ENCODE data around the gene CCDC85B.

CCDC85B gene

DNA sequence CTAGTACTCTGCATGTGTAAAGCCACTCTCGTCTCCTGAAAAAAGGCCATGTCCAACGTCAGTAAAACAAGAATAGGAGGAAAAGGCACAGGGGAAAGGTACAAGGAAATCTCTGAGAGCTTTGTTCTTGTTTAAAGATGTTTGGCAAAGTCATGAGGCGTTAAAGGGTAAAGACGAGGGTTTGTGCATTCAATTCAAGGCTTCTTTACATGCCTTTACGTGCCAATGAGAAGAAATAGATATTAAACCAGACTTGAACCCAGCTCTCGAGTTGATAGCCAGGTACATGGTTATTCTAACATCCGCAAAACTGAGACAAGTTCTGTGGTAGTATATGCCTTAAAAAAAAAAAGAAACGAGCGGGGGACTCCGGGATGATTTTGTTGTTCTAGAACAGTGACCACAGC is 31.8 kb upstream of the CCDC85B start:
- TF ChIP-seq CTCF (IDR thresholded peaks at IDR 0.05; ENCODE audit: low read depth, low read length), result no peak
- peak overlapping the region; percentile 91 for H3K4me3 ChIP-seq (ENCODE audit: low read depth, low read length)

DNA sequence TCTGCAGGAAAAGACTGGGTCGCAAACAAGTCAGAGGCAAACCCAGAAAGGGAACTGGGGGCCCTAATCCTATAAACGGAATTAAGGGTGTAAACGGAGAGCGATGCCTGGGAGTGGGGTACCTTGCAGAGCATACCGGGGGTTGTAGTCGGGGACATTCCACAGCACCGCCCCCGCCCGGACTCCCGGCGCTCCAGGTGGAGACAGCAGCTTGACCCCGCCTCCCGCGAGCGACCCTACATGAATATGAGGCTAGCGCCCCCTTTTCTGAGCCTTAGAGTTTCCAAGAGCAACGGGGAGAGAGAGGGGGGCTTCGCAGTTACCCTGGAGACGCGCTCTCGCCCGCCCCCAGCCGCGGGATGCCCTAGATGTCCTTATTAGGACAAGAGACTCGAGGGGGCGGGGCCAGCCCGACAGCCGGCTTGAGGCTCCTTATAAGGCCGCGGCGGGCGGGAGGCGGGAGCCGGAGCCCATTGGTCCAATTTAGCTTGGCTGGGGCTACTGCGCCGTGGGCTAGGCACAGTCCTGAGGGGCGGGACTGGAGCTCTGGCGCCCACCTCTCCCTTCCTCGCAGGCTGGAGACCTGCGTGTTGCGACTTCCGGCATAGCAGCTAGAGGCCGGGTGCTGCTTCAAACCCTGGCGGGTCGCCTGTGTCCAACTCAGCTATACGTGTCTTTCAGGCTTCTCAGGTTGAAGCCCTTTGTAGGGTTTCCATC is 31.2 kb upstream of the CCDC85B start:
- H3K4me3 ChIP-seq (ENCODE audit: low read depth, low read length), result peak overlapping the region; percentile 91

GRCh38 chr11:65859812-65860277 is 30.6 kb upstream of the CCDC85B start:
- TF ChIP-seq CTCF (IDR thresholded peaks at IDR 0.05; ENCODE audit: low read depth, low read length), result no peak
- H3K4me3 ChIP-seq (ENCODE audit: low read depth, low read length), result peak overlapping the region; percentile 91

More for the DNA sequence above, 31.2 kb upstream of the CCDC85B start:
- no peak for TF ChIP-seq CTCF (IDR thresholded peaks at IDR 0.05; ENCODE audit: low read depth, low read length)

GRCh38 chr11:65860278-65861164 is 30.0 kb upstream of the CCDC85B start, which contains the start of gene MUS81:
Gene MUS81 (plus strand): TSS chr11:65860433. CDS start chr11:65860754, 321 bp downstream.
- TF ChIP-seq CTCF (IDR thresholded peaks at IDR 0.05; ENCODE audit: low read depth, low read length), result peak; percentile 73
- H3K4me3 ChIP-seq (ENCODE audit: low read depth, low read length), result peak within 1 kb of the TSS; percentile 91

DNA sequence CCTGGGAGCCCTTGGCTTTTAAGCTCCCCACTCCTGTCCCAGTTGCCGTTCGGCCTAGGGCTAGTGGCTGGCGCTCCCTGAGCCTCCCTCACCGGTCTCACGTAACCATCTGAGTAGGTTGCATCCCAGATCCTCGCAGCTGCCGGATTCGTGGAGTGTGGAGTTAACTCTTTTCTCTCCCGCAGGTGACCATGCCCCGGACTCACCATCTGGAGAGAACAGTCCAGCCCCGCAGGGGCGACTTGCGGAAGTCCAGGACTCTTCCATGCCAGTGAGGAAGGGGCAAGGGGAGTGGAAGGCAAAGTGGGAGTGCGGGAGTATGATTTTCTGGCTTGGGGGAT is 29.3 kb upstream of the CCDC85B start:
- no peak for TF ChIP-seq CTCF (IDR thresholded peaks at IDR 0.05; ENCODE audit: low read depth, low read length)
- peak overlapping the region; percentile 91 for H3K4me3 ChIP-seq (ENCODE audit: low read depth, low read length)

DNA sequence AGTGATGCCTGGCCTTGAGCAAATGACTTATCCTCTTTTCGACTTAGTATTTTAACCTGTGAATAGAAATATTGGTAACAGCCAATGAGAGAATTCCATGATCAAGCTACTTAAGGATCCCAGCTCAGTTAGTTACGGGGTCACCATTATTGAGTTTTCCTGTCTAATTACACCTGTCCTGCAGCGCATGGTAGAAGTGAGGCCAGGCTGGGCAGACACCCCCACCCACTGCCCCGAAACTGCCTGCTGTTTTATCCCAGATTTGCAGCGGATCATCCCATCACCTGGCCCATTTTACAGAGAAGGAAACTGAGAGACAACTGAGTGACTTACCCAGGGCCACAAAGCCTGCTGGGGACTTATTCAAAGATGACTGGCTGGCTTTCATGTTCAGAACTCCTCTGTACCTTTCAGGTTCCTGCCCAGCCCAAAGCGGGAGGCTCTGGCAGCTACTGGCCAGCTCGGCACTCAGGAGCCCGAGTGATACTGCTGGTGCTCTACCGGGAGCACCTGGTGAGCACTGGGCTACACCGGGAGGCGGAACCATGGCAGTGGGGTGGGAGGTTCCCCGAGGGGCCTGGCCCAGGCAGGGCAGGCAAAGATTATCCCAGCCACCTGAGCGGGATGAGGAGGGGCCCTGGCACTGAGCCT is 28.8 kb upstream of the CCDC85B start:
- peak overlapping the region; percentile 91 for H3K4me3 ChIP-seq (ENCODE audit: low read depth, low read length)

More for the DNA sequence above, 28.8 kb upstream of the CCDC85B start:
- no peak for TF ChIP-seq CTCF (IDR thresholded peaks at IDR 0.05; ENCODE audit: low read depth, low read length)
